SH-SY5Y (cell line): ENCODE measurements around the gene HSP90AB1.

Experiments used
- GATA2 ChIP-seq: IDR thresholded peaks from 2 replicates; pipeline ENCODE4 v1.6.1; 2011; ENCODE audit warnings: mild to moderate bottlenecking, low read depth, low read length
- GATA3 ChIP-seq: IDR thresholded peaks from 2 replicates; pipeline ENCODE4 v1.6.1; 2011; ENCODE audit warnings: low read depth, mild to moderate bottlenecking, low read length, moderate library complexity

GRCh38 chr6:44284867-44285266 lies 38.0 kb downstream of the HSP90AB1 start:
- TF ChIP-seq GATA3, result no peak
- TF ChIP-seq GATA2, result no peak
